Embryonic facial prominence (tissue), 1 donor: Measurements from ENCODE around the gene OR8B4.
"Not testable (repeated sequence)": the region's sequence is repeated elsewhere in the genome, so short reads cannot be mapped to it uniquely, and the experiment has no call there.

Experiments used
- DNase-seq: peaks from one replicate; pipeline ENCODE4 v3.0.0-alpha.2; 2016; ENCODE audit errors: extremely low spot score

OR8B4 gene

DNA sequence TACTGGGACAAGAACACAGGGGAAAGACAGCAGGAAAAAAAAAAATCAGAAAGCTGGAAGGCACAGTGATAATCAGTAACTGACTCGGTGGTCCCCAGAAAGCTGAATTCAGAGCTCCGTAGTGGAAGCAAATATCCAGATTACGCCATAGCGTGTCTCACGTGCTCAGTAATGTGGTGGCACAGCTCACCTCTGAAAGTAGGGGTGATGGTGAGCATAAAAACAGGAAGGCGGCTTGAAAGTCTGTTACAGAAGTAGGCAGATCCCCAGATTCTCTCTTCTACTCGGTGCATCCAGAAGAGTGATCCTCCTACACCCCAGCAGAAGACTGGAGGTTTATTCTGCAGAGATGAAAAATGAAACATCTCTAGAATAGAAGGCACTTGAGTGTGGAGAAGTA lies 14.8 kb downstream of the OR8B4 start:
- no peak for DNase-seq

DNA sequence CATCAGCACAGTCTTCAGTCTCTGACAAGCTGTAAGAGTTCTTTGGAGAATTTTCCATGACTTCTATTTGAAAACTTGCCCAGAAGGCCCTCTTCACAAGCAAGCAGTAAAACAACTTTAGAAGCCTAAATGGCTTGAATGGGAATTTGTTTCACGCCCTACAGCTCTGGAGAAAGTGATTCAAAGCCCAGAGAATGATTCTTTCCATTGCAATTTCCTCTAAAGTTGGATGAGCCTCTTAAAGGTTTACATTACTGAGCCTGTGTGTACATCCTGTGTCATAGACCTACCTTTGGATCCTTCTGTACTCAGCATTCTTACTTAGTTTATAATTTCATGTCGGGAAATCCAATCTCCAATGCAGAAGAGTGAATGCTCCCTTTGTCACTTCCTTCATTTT lies 19.1 kb downstream of the OR8B4 start:
- DNase-seq, result no peak

DNA sequence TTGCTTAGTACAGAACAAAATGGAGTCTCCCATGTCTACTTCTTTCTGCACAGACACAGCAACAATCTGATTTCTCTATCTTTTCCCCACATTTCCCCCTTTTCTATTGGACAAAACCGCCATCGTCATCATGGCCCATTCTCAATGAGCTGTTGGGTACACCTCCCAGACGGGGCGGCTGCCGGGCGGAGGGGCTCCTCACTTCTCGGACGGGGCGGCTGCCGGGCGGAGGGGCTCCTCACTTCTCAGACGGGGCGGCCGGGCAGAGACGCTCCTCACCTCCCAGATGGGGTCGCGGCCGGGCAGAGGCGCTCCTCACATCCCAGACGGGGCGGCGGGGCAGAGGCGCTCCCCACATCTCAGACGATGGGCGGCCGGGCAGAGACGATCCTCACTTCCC lies 21.5 kb downstream of the OR8B4 start:
- DNase-seq, result not testable (repeated sequence)

DNA sequence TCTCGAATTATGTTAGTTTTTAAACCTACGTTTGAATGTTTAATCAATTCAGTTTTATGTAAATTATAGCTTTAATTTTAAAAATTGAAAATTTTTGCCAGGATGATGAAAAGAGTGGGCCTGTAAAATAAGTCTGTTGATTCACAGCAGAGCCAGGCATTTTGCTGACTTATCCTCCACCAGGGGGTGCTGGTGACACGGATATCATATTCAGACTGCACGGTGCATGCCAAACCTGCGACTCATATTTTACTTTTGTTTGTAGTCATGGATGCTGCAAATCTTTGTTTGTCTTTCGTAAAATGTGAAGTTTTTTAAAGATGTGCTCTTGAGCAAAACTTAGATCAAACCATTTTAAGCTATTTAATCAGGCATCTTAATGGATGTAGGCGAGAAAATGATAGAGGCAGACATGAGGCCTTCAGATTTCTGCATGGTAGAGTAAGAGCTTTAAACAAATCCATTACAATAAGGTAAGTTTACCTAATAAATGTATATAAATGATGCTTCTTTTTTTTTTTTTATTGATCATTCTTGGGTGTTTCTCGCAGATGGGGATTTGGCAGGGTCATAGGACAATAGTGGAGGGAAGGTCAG lies 22.2 kb downstream of the OR8B4 start:
- no peak for DNase-seq

DNA sequence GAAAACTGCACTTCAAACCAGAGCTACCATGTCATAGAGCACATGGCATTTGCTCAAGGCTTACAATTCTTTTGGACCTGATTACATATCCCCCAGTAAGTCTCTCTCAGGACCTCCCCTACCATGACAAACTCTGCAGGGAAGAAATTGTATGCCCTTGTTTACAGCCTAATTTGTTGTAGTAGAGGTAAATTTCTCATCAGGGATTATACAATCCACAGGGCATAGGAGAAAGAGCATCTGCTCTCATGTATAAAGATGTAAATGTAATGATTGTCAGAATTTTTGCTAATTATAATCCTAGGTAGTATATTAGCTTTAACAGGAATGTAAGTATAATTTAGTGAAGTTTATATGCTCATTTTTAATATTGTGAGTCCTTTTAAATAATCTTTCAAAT lies 25.7 kb downstream of the OR8B4 start, which contains the start of gene OR8B3:
TSS of gene OR8B3 (minus strand) at position 101 of the 400 bp plus-strand sequence. CDS start 1,673 bp downstream, outside the sequence.
- no peak for DNase-seq

DNA sequence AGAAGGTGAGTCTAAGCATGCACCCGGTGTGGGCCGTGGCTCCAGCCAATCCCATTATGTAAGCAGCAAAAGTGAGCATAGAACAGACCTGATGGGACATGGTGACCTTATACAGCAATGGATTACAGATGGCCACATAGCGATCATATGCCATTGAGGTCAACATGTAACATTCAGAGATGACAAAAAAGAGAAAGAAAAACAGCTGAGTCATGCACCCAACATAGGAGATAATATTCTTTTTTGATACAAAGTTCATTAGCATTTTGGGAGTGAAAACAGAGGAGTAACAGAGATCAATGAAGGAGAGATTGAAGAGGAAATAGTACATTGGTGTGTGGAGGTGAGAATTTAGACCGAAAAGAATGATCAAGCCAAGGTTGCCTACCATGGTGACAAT lies 27.8 kb downstream of the OR8B4 start:
- DNase-seq, result not testable (repeated sequence)

DNA sequence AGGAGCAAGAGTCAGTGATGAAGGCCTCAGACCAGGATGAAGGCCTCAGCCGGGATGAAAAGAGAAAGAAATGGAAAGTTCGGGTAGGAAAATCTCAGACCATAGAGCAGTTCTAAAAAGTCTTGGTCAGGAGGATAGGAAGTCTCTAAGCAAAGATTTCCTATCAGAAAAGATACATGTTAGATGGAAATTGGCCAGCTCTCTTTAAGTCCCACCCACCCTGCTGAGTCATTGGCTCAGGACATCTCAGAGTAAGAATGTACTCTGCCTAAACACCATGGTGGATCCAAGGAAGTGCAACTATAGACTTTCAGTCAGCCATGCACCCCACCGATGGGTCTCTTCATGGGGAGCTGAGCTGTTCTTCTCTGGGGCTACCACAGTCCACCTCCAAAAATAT lies 30.3 kb downstream of the OR8B4 start:
- no peak for DNase-seq

DNA sequence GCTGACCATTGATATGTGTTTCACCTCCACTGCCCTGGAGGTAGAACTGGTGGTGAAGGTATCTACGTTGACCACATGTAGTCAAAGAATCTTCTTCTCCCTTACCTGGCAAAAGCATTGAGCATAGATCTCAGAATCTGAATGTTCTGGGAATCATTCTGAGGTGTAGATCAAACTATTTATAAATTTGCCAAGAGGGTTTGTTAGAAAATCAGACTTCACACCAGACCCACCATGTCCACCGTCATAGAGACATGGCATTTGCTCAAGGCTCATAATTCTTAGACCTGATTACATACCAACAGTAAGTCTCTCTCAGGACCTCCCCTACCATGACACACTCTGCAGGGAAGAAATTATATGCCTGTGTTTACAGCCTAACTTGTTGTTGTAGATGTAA lies 40.3 kb downstream of the OR8B4 start, which contains the start of gene OR8B2:
TSS of gene OR8B2 (minus strand) at position 101 of the 400 bp plus-strand sequence. CDS start 1,156 bp downstream, outside the sequence.
- DNase-seq, result no peak

DNA sequence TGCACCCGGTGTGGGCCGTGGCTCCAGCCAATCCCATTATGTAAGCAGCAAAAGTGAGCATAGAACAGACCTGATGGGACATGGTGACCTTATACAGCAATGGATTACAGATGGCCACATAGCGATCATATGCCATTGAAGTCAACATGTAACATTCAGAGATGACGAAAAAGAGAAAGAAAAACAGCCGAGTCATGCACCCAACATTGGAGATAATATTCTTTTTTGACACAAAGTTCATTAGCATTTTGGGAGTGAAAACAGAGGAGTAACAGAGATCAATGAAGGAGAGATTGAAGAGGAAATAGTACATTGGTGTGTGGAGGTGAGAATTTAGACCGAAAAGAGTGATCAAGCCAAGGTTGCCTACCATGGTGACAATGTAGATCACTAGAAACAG lies 41.8 kb downstream of the OR8B4 start:
- DNase-seq, result not testable (repeated sequence)

DNA sequence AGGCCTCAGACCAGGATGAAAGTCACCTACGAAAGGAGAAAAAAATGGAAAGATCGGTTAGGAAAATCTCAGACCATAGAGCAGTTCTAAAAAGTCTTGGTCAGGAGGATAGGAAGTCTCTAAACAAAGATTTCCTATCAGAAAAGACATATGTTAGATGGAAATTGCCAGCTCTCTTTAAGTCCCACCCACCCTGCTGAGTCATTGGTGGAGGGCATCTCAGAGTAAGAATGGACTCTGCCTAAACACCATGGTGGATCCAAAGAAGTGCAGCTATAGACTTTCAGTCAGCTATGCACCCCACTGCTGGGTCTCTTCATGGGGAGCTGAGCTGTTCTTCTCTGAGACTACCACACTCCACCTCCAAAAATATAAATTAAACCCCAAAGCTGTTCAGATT lies 44.1 kb downstream of the OR8B4 start:
- no peak for DNase-seq

DNA sequence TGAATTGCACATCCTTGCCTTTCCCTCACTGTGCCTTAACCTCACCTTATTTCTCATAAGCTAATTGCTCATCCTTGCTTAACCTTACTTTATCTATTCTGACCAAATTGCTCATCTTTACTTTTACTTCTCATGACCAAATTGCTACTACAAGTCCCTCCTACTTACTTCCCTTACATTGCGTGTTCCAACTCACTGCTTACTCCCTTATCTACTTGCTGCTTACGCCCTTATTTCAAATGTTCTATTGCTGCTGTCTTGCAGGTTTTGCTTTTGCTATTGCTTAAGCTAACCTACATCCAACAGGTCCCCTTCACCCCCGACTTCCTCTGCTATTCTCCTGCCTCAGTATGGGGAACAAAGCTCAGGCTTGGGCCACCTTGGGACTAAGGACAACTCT lies 48.4 kb downstream of the OR8B4 start:
- no peak for DNase-seq
